Parathyroid adenoma (tissue), 2 donors: Measurements from ENCODE around the gene BID.

Experiments used
- H2AFZ ChIP-seq: fragments of 300-600 bp; sonication (generic); one replicate; pipeline ENCODE4 v1.7.0; 2017; ENCODE audit warnings: antibody characterized with exemption, mild to moderate bottlenecking
- H3K27ac ChIP-seq: fragments of 300-600 bp; sonication (generic); one replicate; pipeline ENCODE4 v1.7.0; 2017
- H3K27me3 ChIP-seq: fragments of 300-600 bp; sonication (generic); one replicate; pipeline ENCODE4 v1.7.0; 2017; ENCODE audit warnings: low read length; ENCODE audit not compliant: control insufficient read depth, insufficient read depth
- H3K36me3 ChIP-seq: fragments of 300-600 bp; sonication (generic); one replicate; pipeline ENCODE4 v1.7.0; 2017; ENCODE audit warnings: low read length; ENCODE audit not compliant: control insufficient read depth, insufficient read depth
- H3K4me1 ChIP-seq: fragments of 300-600 bp; sonication (generic); one replicate; pipeline ENCODE4 v1.7.0; 2017; ENCODE audit warnings: control low read depth
- H3K4me2 ChIP-seq: fragments of 300-600 bp; sonication (generic); one replicate; pipeline ENCODE4 v1.7.0; 2017; ENCODE audit warnings: low read length
- H3K4me3 ChIP-seq: fragments of 300-600 bp; sonication (generic); one replicate; pipeline ENCODE4 v1.7.0; 2017; ENCODE audit warnings: low read depth, low read length
- H3K79me2 ChIP-seq: fragments of 300-600 bp; sonication (generic); one replicate; pipeline ENCODE4 v1.7.0; 2017; ENCODE audit warnings: control low read depth
- H3K9ac ChIP-seq: fragments of 300-600 bp; sonication (generic); one replicate; pipeline ENCODE4 v1.7.0; 2017; ENCODE audit warnings: mild to moderate bottlenecking
- H3K9me3 ChIP-seq: fragments of 300-600 bp; sonication (generic); one replicate; pipeline ENCODE4 v1.7.0; 2017; ENCODE audit warnings: low read length; ENCODE audit not compliant: control insufficient read depth
- TF ChIP-seq, protein P1 (sequence below): fragments of 300-600 bp; sonication (generic); IDR thresholded peaks from one replicate; pipeline ENCODE4 v1.7.0; 2017; ENCODE audit warnings: antibody characterized with exemption, mild to moderate bottlenecking
- donor health status: primary hyperparathyroidism.

BID gene

DNA sequence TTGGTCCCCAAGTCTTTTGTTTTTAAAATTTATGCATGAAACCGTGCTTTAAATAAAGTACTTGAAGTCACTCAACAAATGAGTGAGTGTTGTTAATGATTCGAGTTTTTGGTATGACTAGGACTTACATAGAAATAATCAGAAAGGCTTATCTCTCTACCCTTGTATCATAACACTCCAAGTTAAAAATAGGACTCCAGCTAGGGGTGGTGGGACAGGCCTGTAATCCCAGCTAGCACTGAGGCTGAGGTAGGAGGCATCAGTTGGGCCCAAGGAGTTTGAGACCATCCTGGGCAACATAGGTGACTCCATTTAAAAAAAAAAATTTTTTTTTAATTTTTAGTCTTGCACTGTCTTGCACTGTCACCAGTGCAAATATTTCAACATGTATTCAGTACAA, 80.1 kb downstream of the BID start:
- H3K4me3 ChIP-seq: no peak overlapping the region
- H3K9ac ChIP-seq: no peak overlapping the region
- H3K4me1 ChIP-seq: no peaks in the 10 kb centered on the region
- no peaks in the 10 kb centered on the region for H3K27me3 ChIP-seq
- no peaks in the 10 kb centered on the region for H3K79me2 ChIP-seq
- H3K27ac ChIP-seq: no peak overlapping the region
- no peak overlapping the region for H3K4me2 ChIP-seq
- no peaks in the 10 kb centered on the region for H3K9me3 ChIP-seq
- no peaks in the 10 kb centered on the region for H3K36me3 ChIP-seq
- TF ChIP-seq, protein P1, sequence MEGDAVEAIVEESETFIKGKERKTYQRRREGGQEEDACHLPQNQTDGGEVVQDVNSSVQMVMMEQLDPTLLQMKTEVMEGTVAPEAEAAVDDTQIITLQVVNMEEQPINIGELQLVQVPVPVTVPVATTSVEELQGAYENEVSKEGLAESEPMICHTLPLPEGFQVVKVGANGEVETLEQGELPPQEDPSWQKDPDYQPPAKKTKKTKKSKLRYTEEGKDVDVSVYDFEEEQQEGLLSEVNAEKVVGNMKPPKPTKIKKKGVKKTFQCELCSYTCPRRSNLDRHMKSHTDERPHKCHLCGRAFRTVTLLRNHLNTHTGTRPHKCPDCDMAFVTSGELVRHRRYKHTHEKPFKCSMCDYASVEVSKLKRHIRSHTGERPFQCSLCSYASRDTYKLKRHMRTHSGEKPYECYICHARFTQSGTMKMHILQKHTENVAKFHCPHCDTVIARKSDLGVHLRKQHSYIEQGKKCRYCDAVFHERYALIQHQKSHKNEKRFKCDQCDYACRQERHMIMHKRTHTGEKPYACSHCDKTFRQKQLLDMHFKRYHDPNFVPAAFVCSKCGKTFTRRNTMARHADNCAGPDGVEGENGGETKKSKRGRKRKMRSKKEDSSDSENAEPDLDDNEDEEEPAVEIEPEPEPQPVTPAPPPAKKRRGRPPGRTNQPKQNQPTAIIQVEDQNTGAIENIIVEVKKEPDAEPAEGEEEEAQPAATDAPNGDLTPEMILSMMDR: no peak
- H2AFZ ChIP-seq: no peak overlapping the region

DNA sequence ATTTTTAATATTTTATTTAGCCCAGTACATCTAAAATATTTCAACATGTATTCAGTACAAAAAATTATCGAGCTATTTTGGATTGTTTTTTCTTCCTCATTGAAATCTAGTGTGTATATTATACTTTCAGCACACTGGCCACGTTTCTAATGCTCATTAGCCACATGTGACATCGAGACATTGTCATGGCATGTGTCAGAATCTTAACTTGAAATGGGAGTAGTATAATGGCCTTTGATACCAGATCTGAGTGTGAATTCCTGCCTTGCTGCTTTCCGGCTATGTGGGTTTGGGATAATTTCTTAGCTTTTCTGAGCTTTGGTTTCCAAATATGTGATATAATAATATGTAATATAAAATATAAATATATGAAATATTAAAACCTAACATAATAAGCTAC, 81.4 kb downstream of the BID start:
- no peaks in the 10 kb centered on the region for H3K79me2 ChIP-seq
- no peaks in the 10 kb centered on the region for H3K4me1 ChIP-seq
- H3K4me3 ChIP-seq: no peak overlapping the region
- H3K9ac ChIP-seq: no peak overlapping the region
- H3K4me2 ChIP-seq: no peak overlapping the region
- H3K9me3 ChIP-seq: no peaks in the 10 kb centered on the region
- TF ChIP-seq, protein P1: no peak
- H3K27me3 ChIP-seq: no peaks in the 10 kb centered on the region
- no peak overlapping the region for H2AFZ ChIP-seq
- no peaks in the 10 kb centered on the region for H3K36me3 ChIP-seq
- no peak overlapping the region for H3K27ac ChIP-seq

DNA sequence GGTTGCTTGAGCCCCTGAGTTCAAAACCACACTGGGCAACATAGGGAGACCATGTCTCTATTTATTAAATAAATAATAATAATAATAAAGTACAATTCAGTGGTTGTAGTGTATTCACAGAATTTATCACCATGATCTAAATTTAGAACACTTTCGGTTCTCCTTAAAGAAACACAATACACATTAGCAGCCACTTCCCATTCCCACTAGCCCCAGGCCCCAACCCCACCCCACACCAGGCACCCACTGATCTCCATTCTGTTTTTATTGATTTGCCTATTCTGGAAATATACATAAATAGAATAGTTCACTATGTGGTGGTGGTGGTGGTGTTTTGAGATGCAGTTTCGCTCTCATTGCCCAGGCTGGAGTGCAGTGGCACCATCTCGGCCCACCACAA, 90.0 kb downstream of the BID start:
- H3K36me3 ChIP-seq: no peaks in the 10 kb centered on the region
- no peaks in the 10 kb centered on the region for H3K79me2 ChIP-seq
- no peak overlapping the region for H3K4me2 ChIP-seq
- no peak overlapping the region for H2AFZ ChIP-seq
- no peaks in the 10 kb centered on the region for H3K4me1 ChIP-seq
- TF ChIP-seq, protein P1: no peak
- no peaks in the 10 kb centered on the region for H3K27me3 ChIP-seq
- H3K9me3 ChIP-seq: no peaks in the 10 kb centered on the region
- H3K4me3 ChIP-seq: no peak overlapping the region
- H3K9ac ChIP-seq: no peak overlapping the region
- no peak overlapping the region for H3K27ac ChIP-seq
